Hematopoietic multipotent progenitor cell treated with erythropoietin and hydrocortisone succinate and interleukin-3 and kit ligand, for 4 days (in vitro differentiated cells): Measurements from ENCODE around the gene FAM81B.

Source experiments
- DNase-seq: peaks from one replicate; pipeline ENCODE4 v3.0.0-alpha.2; 2015

FAM81B gene

GRCh38 chr5:95406426-95407090 is 15.4 kb downstream of the FAM81B start:
- peak; percentile 61 for DNase-seq

- no peak for DNase-seq
These were observed 19.1 kb downstream of the FAM81B start for GRCh38 chr5:95410279-95410678.

DNA sequence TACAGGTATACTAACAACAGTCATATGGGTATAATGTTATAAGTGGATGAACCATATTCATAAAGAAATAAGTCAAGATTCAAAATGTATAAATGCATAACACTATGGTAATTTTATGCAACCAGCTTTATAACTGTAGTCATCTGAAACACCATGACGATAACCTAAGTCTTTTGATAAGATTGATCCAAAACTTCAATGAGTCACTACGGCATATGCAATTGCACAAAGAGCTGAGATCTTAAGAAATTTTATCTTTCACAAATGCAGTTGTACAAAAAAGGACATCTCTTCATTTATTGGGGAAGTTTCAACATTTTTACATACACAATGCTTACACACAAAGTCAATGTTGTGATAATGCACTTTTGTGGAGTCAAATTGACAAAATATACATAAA is 20.3 kb downstream of the FAM81B start:
- peak; percentile 10 for DNase-seq

DNA sequence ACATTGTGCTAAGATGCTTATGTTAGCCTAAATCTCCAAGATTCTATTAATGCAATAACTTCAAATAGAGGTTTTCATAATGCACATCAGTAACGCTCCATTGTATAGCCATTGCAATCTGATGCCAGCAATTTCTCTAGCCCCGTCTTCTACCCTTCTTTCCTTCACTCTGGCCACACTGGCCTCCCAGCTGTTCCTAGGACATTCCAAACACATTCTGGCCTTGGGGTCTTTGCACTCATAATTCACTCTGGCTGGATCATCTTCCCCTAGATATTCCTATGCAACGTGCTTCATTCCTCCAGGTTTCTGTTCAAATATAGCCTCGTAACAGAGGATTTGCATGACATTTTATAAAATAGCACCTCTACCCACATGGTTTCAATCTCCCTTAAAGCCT is 23.3 kb downstream of the FAM81B start:
- DNase-seq = no peak

GRCh38 chr5:95417971-95418370 is 26.8 kb downstream of the FAM81B start:
- DNase-seq = no peak

DNA sequence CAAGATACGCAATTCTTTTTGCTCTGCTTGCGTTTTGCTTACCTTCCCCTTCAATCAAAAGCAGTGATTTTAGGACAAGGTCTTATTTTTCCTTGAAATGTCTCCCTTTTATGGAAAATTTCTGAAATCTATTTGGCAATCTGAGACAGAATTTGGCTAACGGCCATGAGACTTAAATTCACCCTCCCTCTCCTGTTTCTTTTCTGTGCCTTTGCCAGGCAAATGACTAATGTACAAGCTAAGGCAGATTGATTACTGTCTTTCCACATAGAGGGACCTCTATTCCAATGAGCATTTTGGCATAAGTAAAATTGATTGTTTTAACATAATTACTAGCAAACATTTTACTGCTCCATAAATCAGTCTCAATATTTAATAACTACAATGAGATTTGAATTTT is 31.7 kb downstream of the FAM81B start:
- DNase-seq = no peak

DNA sequence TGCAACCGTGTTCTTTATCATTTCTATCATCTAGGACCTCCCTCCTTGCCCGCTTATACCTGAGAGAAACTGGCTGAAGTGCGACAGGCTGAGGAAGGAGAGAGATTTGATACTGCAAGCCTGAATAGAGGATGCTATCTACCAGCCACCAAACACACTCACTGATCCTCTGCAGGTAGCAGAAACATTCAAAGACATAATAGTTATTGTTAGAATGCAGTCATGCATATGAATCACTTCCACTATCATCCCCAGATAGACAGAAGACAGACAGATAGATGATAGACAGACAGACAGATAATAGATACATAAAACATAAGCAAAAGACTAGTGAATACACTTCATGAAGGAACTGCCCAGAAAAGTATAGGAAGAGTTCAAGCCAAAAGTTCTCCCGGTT is 32.9 kb downstream of the FAM81B start:
- no peak for DNase-seq

GRCh38 chr5:95424526-95424925 is 33.4 kb downstream of the FAM81B start:
- DNase-seq = no peak

- DNase-seq = no peak
These were observed 35.1 kb downstream of the FAM81B start for GRCh38 chr5:95426227-95426626.

GRCh38 chr5:95432779-95433178 is 41.6 kb downstream of the FAM81B start:
- no peak for DNase-seq

DNA sequence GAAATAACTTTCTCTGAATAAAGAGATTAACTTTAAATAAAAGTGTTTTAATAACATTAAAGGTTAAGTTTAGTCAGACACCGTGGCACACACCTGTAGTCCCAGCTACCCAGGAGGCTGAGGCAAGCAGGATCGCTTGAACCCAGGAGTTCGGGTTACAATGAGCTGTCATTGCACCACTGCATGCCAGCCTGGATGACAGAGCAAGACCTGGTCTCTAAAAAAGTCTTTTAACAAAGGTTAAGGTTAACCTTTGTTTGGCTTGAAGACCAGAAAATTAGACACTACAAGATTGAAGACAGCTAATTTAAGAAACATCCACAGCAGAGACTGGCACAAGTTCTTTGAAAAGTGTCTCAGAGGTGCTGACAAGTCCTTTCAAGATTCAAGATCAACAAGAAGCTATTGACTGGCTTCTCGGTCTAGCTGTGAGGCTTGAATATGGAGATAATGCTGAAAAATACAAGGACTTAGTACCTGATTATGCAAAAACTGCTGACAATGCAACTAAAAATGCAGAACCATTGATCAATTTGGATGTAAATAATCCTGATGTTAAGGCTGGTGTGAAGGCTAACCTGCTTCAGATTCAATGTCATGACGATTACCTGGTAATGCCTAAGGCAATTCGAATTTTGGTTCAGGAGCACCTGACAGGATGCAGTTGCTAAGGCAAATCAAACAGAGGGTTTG is 48.8 kb downstream of the FAM81B start:
- DNase-seq = no peak

GRCh38 chr5:95440825-95441224 is 49.7 kb downstream of the FAM81B start:
- DNase-seq = no peak

- DNase-seq = no peak
These were observed 50.5 kb downstream of the FAM81B start for GRCh38 chr5:95441636-95442035.

GRCh38 chr5:95445442-95445841 is 54.3 kb downstream of the FAM81B start:
- peak; percentile 8 for DNase-seq

DNA sequence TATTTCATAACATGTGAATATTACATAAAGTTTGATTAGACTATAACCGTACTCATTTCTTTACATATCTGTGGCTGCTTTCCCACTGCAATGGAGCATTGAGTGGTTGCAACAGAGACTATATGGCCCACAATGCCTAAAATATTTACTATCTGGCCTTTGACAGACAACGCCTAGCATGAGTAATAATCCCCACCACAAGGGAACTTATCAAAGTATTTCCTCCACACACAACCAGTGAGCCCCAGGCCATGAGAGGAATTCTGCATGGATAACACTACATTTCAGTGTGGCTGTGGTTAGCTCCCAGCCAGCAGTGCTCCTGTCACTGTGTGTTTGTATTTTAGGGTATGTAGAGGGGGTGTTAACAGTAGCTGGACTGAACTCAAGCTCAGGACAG is 54.8 kb downstream of the FAM81B start:
- peak; percentile 89 for DNase-seq

DNA sequence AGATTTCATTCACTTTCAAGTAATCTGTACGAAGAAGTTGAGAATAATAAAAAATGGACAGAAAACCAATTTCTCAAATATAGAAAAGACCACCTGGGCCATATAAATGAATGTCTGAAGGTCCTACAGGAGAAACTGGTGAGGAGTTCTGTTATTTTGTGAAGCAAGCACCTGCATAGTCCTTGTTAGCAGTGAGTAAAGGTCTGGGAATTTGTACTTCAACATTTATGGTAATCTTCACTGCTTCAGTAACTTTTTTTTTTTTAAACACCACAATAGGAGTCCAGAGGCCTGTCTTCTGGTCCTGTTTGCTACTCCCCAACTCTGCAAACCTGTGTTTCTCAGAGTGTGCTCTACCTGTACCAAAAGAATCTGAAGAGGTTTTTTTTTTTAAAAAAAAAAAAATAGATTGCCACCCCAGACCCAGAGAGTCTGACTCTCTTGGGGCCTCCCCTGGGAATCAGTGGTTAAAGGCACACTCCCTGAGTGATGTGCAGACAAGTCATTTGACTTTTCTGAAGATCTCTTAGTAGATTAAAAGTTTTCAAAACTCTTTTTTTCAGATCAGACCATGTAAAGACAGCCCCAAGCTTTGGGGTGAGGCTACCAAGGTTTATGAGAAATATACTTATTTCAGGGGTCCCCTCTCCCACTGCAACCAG is 55.5 kb downstream of the FAM81B start:
- no peak for DNase-seq

DNA sequence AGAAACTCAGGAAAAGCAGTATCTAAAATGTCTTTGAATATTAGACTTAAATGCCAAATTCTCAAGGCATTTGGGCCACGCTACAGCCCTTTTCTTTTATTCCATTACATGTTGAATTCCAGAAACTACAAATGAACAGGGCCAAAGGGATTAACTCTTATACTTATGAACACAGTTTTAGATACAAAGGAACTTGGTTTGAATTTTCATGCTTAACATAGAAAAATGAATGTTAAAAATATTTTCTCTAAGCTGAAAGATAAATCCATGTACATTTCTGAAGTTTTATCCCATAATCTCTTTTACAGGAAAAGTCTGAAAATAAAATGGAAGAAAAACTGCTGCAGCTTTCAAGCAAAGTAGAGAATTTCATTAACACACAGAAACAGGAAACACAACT is 56.8 kb downstream of the FAM81B start:
- no peak for DNase-seq

DNA sequence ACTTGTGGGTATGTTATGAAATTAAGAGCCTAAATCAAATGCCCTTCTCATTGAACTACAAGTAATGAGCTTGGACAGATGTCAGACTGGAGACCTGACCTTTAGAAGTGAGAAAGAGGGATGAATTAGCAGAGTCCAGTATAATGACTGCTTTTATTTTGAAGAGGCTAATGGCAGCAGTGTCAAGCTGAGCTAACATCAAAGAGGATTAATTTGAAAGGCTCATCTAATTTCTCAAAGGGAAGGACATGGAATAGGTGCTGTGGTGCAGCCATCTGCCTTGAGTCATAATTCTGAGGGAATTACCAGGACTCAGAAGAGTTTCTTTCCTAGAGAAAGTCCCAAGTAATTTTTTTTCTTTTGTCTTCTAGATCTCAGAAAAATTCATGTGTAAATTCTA is 57.6 kb downstream of the FAM81B start:
- peak; percentile 9 for DNase-seq

DNA sequence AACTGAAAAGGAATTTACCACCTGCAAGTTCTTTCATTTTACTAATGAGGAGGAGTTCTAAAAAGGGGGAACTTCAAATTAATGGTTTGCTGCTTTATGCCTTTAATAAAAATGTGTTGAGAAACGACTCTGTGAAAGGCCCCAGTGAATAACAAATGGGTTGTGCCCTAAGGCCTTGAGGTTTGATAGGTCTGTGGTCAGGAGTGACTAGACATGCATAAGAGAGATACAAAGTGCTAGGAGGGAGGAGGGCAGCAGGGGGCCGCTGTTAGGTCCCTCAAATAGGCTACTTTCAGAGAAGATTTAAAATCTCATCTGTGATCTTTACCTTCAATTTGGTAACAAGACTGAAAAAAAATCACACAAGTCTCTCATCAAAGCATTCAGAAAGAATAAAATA is 58.3 kb downstream of the FAM81B start:
- DNase-seq = peak; percentile 76

DNA sequence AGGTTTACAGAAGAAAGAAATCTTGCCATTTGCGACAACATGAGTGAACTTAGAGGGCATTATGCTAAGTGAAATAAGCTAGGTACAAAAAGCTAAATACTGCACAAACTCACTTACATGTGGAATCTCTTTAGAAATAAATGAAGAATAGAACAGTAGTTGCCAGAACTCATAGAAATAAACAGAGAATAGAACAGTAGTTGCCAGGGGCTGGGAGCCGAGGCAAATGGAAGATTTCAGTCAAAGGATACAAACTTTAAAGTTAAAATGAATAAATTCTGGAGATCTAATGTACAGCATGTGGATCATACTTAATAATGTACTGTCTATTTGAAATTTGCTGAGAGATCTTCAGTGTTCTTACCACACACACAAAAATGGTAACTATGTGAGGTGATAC is 63.4 kb downstream of the FAM81B start:
- no peak for DNase-seq

- DNase-seq = no peak
These were observed 69.5 kb downstream of the FAM81B start for GRCh38 chr5:95460665-95461064.

- DNase-seq = no peak
These were observed 80.3 kb downstream of the FAM81B start for GRCh38 chr5:95471487-95471886.

DNA sequence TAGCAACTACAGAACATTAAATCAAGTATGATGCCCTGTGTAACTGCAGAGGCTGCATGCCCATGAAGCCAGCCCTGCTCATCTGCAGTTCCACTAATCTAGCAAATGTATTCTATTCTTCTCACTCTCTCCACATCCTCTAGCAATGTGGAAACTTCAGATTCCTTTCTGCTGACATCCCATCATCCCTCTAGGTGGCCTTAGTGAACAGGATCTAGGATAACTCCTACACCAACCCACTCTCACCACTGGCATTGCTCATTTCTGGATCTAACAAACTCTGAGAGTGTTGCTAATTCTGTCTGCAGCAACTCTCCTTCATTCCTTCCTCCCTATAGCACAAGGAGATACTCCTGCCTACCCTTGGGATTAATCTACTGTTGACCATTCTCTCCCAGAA is 80.8 kb downstream of the FAM81B start:
- no peak for DNase-seq

DNA sequence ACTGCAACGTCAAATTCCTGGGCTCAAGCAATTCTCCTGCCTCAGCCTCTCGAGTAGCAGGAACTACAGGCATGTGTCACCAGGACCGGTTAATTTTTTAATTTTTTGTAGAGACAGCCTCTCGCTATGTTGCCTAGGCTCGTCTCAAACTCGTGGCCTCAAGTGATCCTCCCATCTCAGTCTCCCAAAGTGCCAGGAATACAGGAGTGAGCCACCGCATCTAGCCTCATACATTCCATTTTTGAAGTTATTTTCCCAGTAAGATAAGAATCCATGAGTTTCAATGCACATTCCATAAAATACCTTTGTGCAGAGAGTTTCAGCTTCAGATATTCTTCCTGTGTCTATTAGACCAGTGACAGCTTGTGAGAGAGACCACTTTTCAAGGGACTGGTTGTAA is 93.3 kb downstream of the FAM81B start:
- no peak for DNase-seq
